Tibial nerve (tissue), 4 donors: ENCODE measurements around the gene SEPTIN8. TPM values are rescaled to one million over a fixed set of nuclear protein-coding genes. Genes with fewer than 3 reads are reported as not detected.
"Not testable (repeated sequence)": the region's sequence is repeated elsewhere in the genome, so short reads cannot be mapped to it uniquely, and the experiment has no call there.

Experiments
- DNase-seq, 2 donors: peaks; one replicate each; pipeline ENCODE4 v3.0.0-alpha.2; 2019; ENCODE audit warnings: low spot score in 2 of 2
- H3K27ac ChIP-seq, 4 donors: fragments of 200-600 bp; sonication (generic) in 3 of 4; one replicate each; pipeline ENCODE4 v1.5.1; 2017 to 2019; ENCODE audit warnings: mild to moderate bottlenecking in 1 of 4
- H3K27me3 ChIP-seq, 2 donors: fragments of 200-600 bp; sonication (generic) in 1 of 2; one replicate each; pipeline versions ENCODE4 v1.5.1 to v1.6.0; 2017 to 2019
- H3K36me3 ChIP-seq, 3 donors: fragments of 200-600 bp; sonication (generic); one replicate each; pipeline ENCODE4 v1.5.1; 2018 to 2019
- H3K4me1 ChIP-seq, 4 donors: fragments of 200-600 bp; sonication (generic) in 3 of 4; one replicate each; pipeline ENCODE4 v1.5.1; 2017 to 2019
- H3K4me3 ChIP-seq, 4 donors: fragments of 200-600 bp; sonication (generic) in 3 of 4; one replicate each; pipeline ENCODE4 v1.5.1; 2017 to 2019; ENCODE audit warnings: mild to moderate bottlenecking in 1 of 4, moderate library complexity in 1 of 4
- H3K9me3 ChIP-seq, 4 donors: fragments of 200-600 bp; sonication (generic) in 3 of 4; one replicate each; pipeline ENCODE4 v1.5.1; 2017 to 2019
- CTCF ChIP-seq, 5 experiments: fragments of 200-600 bp in 3 of 5; fragments of 450-650 bp in 2 of 5; sonication (generic) in 3 of 5; IDR thresholded peaks; one replicate each; pipeline ENCODE4 v1.5.1; 2016 to 2019; ENCODE audit warnings: antibody characterized with exemption in 5 of 5, mild to moderate bottlenecking in 3 of 5, moderate library complexity in 2 of 5
- EP300 ChIP-seq, 2 donors: sonication (generic); formaldehyde crosslinking; IDR thresholded peaks; one replicate each; pipeline ENCODE4 v1.6.1; 2017; ENCODE audit warnings: antibody characterized with exemption in 2 of 2, mild to moderate bottlenecking in 1 of 2
- POLR2A ChIP-seq, 2 donors: fragments of 450-650 bp; IDR thresholded peaks; one replicate each; pipeline ENCODE4 v1.6.1; 2017; ENCODE audit warnings: antibody characterized with exemption in 2 of 2, mild to moderate bottlenecking in 2 of 2, moderate library complexity in 2 of 2
- WGBS, 2 donors: methylation state at CpG; one replicate each; pipeline ENCODE4 v1.1.5; 2018; 5-methylcytosine and 5-hydroxymethylcytosine counted together
- total RNA-seq, 4 donors: library from RNA; depleted of rRNA; stranded (reverse); fragments of >200 nt; gene quantifications; one replicate each; pipeline ENCODE4 v1.1.0, GENCODE V29; 2016

Gene SEPTIN8
- total RNA-seq, 4 donors from 2014 or later: 38.5 to 48.3 (median 44.2) TPM

- H3K27me3 ChIP-seq: peaks cover 0 to 20% of the 10 kb centered on the region in 2 donors
- not testable (repeated sequence) for H3K27ac ChIP-seq, H3K9me3 ChIP-seq, DNase-seq, H3K4me1 ChIP-seq, H3K4me3 ChIP-seq, H3K36me3 ChIP-seq
- WGBS, 2 donors: 84 to 86% methylated on average over 5 of the region's 5 CpGs
These were observed 25.6 kb upstream of the SEPTIN8 start for GRCh38 chr5:132802685-132803066.

GRCh38 chr5:132802044-132802684 lies 25.1 kb upstream of the SEPTIN8 start:
- H3K4me1 ChIP-seq: peaks cover 0 to 4% (median 0%) of the 10 kb centered on the region in 4 donors
- no peaks in the 10 kb centered on the region for H3K36me3 ChIP-seq
- H3K9me3 ChIP-seq: no peaks in the 10 kb centered on the region
- 88 to 90% methylated on average over 5 of the region's 5 CpGs for WGBS, 2 donors
- no peak overlapping the region for H3K27ac ChIP-seq
- peaks cover 0 to 20% of the 10 kb centered on the region in 2 donors for H3K27me3 ChIP-seq
- no peak for TF ChIP-seq EP300 (IDR thresholded peaks at IDR 0.05)
- TF ChIP-seq POLR2A (IDR thresholded peaks at IDR 0.05): no peak
- TF ChIP-seq CTCF (IDR thresholded peaks at IDR 0.05): no peak
- no peak overlapping the region for H3K4me3 ChIP-seq
- no peak for DNase-seq

GRCh38 chr5:132800545-132800944 lies 23.5 kb upstream of the SEPTIN8 start:
- Histone ChIP-seq H3K36me3 (no peaks in the 10 kb centered on the region), H3K27me3 (peaks cover 0 to 13% of the 10 kb centered on the region in 2 donors), H3K27ac (peak overlapping the region; percentile 32 to 59 (median 44)), H3K4me3 (no peak overlapping the region), H3K9me3 (no peaks in the 10 kb centered on the region), H3K4me1 (peaks cover 0 to 4% (median 0%) of the 10 kb centered on the region in 4 donors)
- DNase-seq: no peak
- 41 to 46% methylated on average over 2 of the region's 2 CpGs for WGBS, 2 donors
- TF ChIP-seq POLR2A (IDR thresholded peaks at IDR 0.05) (no peak), EP300 (IDR thresholded peaks at IDR 0.05) (no peak), CTCF (IDR thresholded peaks at IDR 0.05) (no peak)

GRCh38 chr5:132799392-132799791 lies 22.4 kb upstream of the SEPTIN8 start:
- Histone ChIP-seq H3K9me3 (no peaks in the 10 kb centered on the region), H3K27ac (no peak overlapping the region), H3K27me3 (peaks cover 0 to 13% of the 10 kb centered on the region in 2 donors), H3K4me3 (no peak overlapping the region), H3K36me3 (no peaks in the 10 kb centered on the region), H3K4me1 (peaks cover 0 to 4% (median 0%) of the 10 kb centered on the region in 4 donors)
- 88 to 89% methylated on average over 2 of the region's 2 CpGs for WGBS, 2 donors
- TF ChIP-seq POLR2A (IDR thresholded peaks at IDR 0.05) (no peak), EP300 (IDR thresholded peaks at IDR 0.05) (no peak), CTCF (IDR thresholded peaks at IDR 0.05) (no peak)
- no peak for DNase-seq

- H3K27ac ChIP-seq: no peak overlapping the region
- DNase-seq: no peak
- peaks cover 0 to 4% (median 0%) of the 10 kb centered on the region in 4 donors for H3K4me1 ChIP-seq
- no peaks in the 10 kb centered on the region for H3K36me3 ChIP-seq
- WGBS, 2 donors: 26 to 40% methylated on average over 2 of the region's 2 CpGs
- H3K4me3 ChIP-seq: no peak overlapping the region
- H3K27me3 ChIP-seq: peaks cover 0 to 9% of the 10 kb centered on the region in 2 donors
- no peak for TF ChIP-seq CTCF (IDR thresholded peaks at IDR 0.05)
- no peaks in the 10 kb centered on the region for H3K9me3 ChIP-seq
These were observed 20.6 kb upstream of the SEPTIN8 start for GRCh38 chr5:132797651-132798050.
